T-helper 2 cell treated with Interferon-gamma antibody and Interleukin-4, amounts not matched to agents 5 μg/mL and 100 μg/mL, for 36 hours (primary cell): ENCODE measurements around the gene IL6.
"Not testable (repeated sequence)": the region's sequence is repeated elsewhere in the genome, so short reads cannot be mapped to it uniquely, and the experiment has no call there.

Source experiments
- DNase-seq: peaks from one replicate; pipeline ENCODE4 v3.0.0; 2021; ENCODE audit warnings: low spot score
- H3K27ac Mint-ChIP-seq: one replicate; pipeline ENCODE4 v1.8.0; 2021; ENCODE audit warnings: mild to moderate bottlenecking, mixed read lengths
- H3K27me3 Mint-ChIP-seq: one replicate; pipeline ENCODE4 v1.8.0; 2021; ENCODE audit warnings: low read depth, mixed read lengths
- H3K36me3 Mint-ChIP-seq: one replicate; pipeline ENCODE4 v1.8.0; 2021; ENCODE audit warnings: low read depth, mixed read lengths
- H3K4me1 Mint-ChIP-seq: one replicate; pipeline ENCODE4 v1.8.0; 2021; ENCODE audit warnings: low read depth, mixed read lengths
- H3K4me3 Mint-ChIP-seq: one replicate; pipeline ENCODE4 v1.8.0; 2022; ENCODE audit warnings: mild to moderate bottlenecking, moderate library complexity, mixed read lengths
- H3K9me3 Mint-ChIP-seq: one replicate; pipeline ENCODE4 v1.8.0; 2021; ENCODE audit warnings: mixed read lengths

IL6 gene

DNA sequence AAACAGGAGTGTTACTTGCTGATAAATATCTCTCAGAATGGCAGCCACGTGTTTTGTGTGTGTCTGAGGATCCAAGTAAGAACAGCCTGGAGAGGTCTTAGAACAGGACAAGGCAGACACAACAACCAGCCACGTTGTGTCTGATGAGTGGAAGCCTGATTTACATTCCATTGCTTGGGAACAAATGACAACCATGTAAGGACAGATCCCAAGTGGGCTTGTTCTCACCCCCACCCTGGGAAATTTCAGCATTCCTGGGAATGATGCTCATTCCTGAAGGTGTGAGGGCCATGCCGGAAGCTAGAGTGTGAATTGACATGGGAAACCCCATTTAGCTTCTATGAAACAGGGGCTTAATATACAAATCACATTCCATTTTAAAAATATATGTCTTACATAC is 35.9 kb downstream of the IL6 start:
- Mint-ChIP-seq H3K4me3 (no peak overlapping the region), H3K4me1 (no peaks in the 10 kb centered on the region), H3K36me3 (no peaks in the 10 kb centered on the region), H3K27ac (no peak overlapping the region), H3K9me3 (no peaks in the 10 kb centered on the region), H3K27me3 (peaks cover 53% of the 10 kb centered on the region)
- DNase-seq, result no peak

DNA sequence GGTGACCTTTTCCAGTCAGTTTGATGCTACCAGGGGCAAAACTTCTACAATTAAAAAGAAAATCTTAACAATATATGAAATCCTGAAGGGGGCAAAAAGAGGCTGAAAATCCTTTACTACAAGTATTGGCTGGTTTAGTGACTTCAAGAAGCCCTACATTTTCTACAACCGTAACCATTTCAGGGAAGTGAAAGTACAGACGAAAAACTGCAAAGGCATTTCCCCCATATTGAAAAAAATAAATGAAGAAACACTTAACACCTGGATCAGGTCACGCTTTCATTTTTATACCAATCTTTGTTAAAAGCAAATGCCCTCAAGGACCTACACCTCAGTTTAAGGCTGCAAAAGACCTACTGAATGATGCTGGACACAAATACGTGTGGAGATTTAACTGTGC is 38.6 kb downstream of the IL6 start:
- no peak overlapping the region for H3K27ac Mint-ChIP-seq
- H3K9me3 Mint-ChIP-seq, result no peaks in the 10 kb centered on the region
- no peak for DNase-seq
- no peaks in the 10 kb centered on the region for H3K36me3 Mint-ChIP-seq
- no peak overlapping the region for H3K4me3 Mint-ChIP-seq
- H3K4me1 Mint-ChIP-seq, result no peaks in the 10 kb centered on the region
- H3K27me3 Mint-ChIP-seq, result peaks cover 52% of the 10 kb centered on the region

DNA sequence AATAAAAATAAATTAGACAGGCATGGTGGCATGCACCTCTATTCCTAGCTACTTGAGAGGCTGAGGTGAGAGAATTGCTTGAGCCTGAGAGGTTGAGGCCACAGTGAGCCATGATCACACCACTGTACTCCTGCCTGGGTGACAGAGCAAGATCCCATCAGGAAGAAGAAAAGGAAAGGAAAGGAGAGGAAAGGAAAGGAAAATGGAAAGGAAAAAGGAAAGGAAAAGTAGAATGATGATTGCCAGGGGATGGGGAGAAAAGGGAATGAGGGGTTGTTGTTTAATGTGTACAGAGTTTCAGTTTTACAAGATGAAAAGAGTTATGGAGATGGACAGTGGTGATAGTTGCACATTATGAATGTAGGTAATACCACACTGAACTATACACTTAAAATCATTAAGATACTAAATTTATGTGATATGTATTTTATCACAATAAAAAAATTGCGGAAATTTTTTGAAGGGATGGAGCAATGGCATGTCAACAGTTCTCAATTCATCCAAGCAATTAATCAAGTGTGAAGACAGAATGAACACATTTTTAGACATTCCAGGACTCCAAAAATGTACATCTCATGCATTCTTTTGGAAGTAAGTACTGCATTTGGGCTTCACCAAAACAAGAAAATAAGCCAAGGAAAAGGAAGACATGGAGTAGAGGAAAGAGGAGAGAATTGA is 44.3 kb downstream of the IL6 start:
- peaks cover 46% of the 10 kb centered on the region for H3K27me3 Mint-ChIP-seq
- no peak overlapping the region for H3K4me3 Mint-ChIP-seq
- H3K4me1 Mint-ChIP-seq, result no peaks in the 10 kb centered on the region
- no peaks in the 10 kb centered on the region for H3K9me3 Mint-ChIP-seq
- no peak overlapping the region for H3K27ac Mint-ChIP-seq
- H3K36me3 Mint-ChIP-seq, result no peaks in the 10 kb centered on the region
- no peak for DNase-seq

DNA sequence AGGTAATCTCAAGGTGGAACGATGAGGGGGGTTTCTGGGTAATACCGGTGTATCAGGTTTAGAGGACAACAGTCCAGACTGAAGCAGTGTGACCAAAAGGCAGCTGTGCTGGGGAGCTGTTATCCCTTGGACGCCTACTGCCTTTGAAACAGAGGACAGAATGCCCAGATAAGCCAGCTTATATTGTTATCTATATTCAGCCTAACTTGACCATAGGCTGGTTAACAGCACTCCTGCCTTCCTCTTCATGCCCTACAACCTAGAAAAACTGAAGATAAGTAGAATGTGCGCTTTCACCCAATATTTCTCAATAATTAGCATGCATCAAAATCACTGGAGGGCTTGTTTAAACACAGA is 44.9 kb downstream of the IL6 start:
- H3K4me3 Mint-ChIP-seq, result no peak overlapping the region
- no peaks in the 10 kb centered on the region for H3K4me1 Mint-ChIP-seq
- peaks cover 47% of the 10 kb centered on the region for H3K27me3 Mint-ChIP-seq
- DNase-seq, result no peak
- H3K27ac Mint-ChIP-seq, result no peak overlapping the region
- H3K9me3 Mint-ChIP-seq, result no peaks in the 10 kb centered on the region
- no peaks in the 10 kb centered on the region for H3K36me3 Mint-ChIP-seq

DNA sequence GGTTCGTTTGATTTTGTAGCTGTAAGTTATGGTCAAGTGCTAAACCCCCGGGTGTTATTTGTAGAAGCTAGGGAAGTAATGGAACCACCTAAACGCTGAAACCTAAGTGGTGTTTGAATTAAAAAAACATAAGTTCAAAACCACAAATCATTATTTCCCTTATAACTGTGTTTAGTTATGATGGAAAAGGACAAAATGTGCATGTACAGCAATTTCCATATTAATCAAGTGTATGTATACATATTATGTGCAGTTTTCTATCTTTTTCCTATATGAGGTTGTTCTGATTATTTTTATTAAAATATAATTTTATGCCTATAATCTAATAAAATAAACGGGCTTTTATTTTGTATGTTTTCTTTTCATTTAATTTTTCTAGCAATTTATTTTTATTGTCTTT is 45.9 kb downstream of the IL6 start:
- Mint-ChIP-seq H3K4me1 (no peaks in the 10 kb centered on the region), H3K9me3 (no peaks in the 10 kb centered on the region), H3K27me3 (peaks cover 39% of the 10 kb centered on the region), H3K36me3 (no peaks in the 10 kb centered on the region), H3K27ac (no peak overlapping the region), H3K4me3 (no peak overlapping the region)
- DNase-seq, result no peak

DNA sequence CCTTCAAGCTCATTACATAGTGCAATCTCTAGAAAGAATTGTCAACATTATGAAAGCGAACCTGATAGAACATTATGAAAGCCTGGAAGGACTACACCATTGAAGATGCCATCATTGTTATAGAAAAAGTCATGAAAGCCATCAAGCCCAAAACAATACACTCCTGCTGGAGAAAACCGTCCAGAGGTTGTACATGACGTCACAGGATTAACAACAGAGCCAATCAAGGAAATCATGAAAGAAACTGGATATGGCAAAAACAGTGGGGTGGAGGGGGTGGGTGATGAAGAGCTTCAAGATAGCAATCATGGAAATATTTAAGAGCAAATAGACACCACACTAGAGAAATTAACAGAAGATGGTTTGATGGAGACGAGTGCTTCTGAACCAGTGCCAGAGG is 50.0 kb downstream of the IL6 start:
- H3K36me3 Mint-ChIP-seq, result no peaks in the 10 kb centered on the region
- no peaks in the 10 kb centered on the region for H3K4me1 Mint-ChIP-seq

DNA sequence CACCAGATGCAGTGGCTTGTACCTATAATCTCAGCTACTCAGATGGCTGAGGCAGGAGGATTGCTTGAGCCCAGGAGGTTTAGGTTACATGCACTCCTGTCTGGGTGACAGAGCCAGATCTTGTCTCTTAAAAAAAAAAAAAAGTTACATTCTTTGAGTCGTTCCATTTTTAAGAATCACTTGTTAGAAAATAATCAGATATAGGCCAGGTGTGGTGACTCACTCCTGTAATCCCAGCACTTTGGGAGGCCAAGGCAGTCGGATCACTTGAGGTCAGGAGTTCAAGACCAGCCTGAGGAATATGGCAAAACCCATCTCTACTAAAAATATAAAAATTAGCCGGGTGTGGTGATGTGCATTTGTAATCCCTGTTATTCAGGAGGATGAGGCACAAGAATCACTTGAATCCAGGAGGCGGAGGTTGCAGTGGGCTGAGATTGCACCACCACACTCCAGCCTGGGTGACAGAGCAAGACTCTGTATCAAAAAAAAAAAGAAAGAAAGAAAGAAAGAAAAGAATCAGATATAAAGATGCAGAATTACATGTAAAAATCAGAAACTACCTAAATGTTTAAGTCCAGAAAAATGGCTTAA is 52.8 kb downstream of the IL6 start:
- not testable (repeated sequence) for DNase-seq, H3K4me1 Mint-ChIP-seq, H3K27ac Mint-ChIP-seq, H3K36me3 Mint-ChIP-seq, H3K9me3 Mint-ChIP-seq, H3K4me3 Mint-ChIP-seq
- H3K27me3 Mint-ChIP-seq, result peaks cover 45% of the 10 kb centered on the region

More for the DNA sequence above, 50.0 kb downstream of the IL6 start:
- no peak for DNase-seq
- H3K27me3 Mint-ChIP-seq, result peaks cover 34% of the 10 kb centered on the region
- H3K9me3 Mint-ChIP-seq, result no peaks in the 10 kb centered on the region
- H3K27ac Mint-ChIP-seq, result no peak overlapping the region
- no peak overlapping the region for H3K4me3 Mint-ChIP-seq

DNA sequence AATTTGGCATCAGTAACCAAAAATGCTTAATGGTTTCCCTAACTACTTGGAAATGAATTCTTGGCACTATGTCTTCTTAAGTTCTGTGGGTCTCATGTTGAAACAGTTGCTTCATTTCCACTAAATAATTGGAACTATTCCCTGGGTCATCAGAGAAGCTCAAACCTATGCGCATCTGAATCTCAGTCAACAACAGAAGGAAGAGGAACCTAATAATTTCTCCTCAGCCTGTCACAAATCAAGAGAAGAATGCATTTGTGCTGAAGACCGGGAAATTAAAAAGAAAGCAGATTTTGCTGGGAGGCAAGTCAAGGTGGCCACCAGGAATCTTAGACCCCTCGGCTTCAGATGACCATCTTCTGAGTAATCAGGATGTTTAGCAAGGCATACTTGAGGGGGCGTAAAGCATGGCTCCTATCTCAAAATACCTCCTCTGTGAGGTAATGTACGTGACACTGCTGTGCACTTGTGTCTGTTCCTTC is 54.3 kb downstream of the IL6 start:
- H3K4me1 Mint-ChIP-seq, result no peaks in the 10 kb centered on the region
- H3K27me3 Mint-ChIP-seq, result peaks cover 38% of the 10 kb centered on the region
- no peak for DNase-seq
- H3K27ac Mint-ChIP-seq, result no peak overlapping the region
- H3K4me3 Mint-ChIP-seq, result no peak overlapping the region
- no peaks in the 10 kb centered on the region for H3K9me3 Mint-ChIP-seq
- H3K36me3 Mint-ChIP-seq, result no peaks in the 10 kb centered on the region
